Measurements from ENCODE around the gene PPM1H.
"Not testable (repeated sequence)": the region's sequence is repeated elsewhere in the genome, so short reads cannot be mapped to it uniquely, and the experiment has no call there.

The PPM1H gene

GRCh38 chr12:62732861-62733427 is 202.0 kb downstream of the PPM1H start:
- DNase-seq (ENCODE audit: low read depth), result no peak

- DNase-seq (ENCODE audit: low read depth), result no peak
These were observed 203.7 kb downstream of the PPM1H start for GRCh38 chr12:62731055-62731820.

- DNase-seq (ENCODE audit: low read depth), result no peak
These were observed 204.3 kb downstream of the PPM1H start for GRCh38 chr12:62730649-62731048.

- not testable (repeated sequence) for DNase-seq (ENCODE audit: low read depth)
These were observed 205.1 kb downstream of the PPM1H start for GRCh38 chr12:62729579-62730544.

- DNase-seq (ENCODE audit: low read depth), result no peak
These were observed 206.2 kb downstream of the PPM1H start for GRCh38 chr12:62728741-62729140.

GRCh38 chr12:62726471-62726980 is 208.4 kb downstream of the PPM1H start:
- no peak for DNase-seq (ENCODE audit: low read depth)

GRCh38 chr12:62725781-62726180 is 209.2 kb downstream of the PPM1H start:
- no peak for DNase-seq (ENCODE audit: low read depth)

GRCh38 chr12:62724947-62725451 is 210.0 kb downstream of the PPM1H start:
- DNase-seq (ENCODE audit: low read depth), result no peak

GRCh38 chr12:62724285-62724684 is 210.7 kb downstream of the PPM1H start:
- no peak for DNase-seq (ENCODE audit: low read depth)

- no peak for DNase-seq (ENCODE audit: low read depth)
These were observed 211.8 kb downstream of the PPM1H start for GRCh38 chr12:62722971-62723680.

- DNase-seq (ENCODE audit: low read depth), result no peak
These were observed 214.2 kb downstream of the PPM1H start for GRCh38 chr12:62720661-62721330.

- DNase-seq (ENCODE audit: low read depth), result no peak
These were observed 214.9 kb downstream of the PPM1H start for GRCh38 chr12:62720025-62720424.

- no peak for DNase-seq (ENCODE audit: low read depth)
These were observed 216.1 kb downstream of the PPM1H start for GRCh38 chr12:62718762-62719426.

- DNase-seq (ENCODE audit: low read depth), result no peak
These were observed 217.3 kb downstream of the PPM1H start for GRCh38 chr12:62717643-62718042.

GRCh38 chr12:62716866-62717525 is 218.0 kb downstream of the PPM1H start:
- DNase-seq (ENCODE audit: low read depth), result no peak

GRCh38 chr12:62716037-62716436 is 218.9 kb downstream of the PPM1H start:
- no peak for DNase-seq (ENCODE audit: low read depth)

- no peak for DNase-seq (ENCODE audit: low read depth)
These were observed 219.9 kb downstream of the PPM1H start for GRCh38 chr12:62714774-62715721.

GRCh38 chr12:62714181-62714773 is 220.7 kb downstream of the PPM1H start:
- DNase-seq (ENCODE audit: low read depth), result no peak

Measured in stimulated activated CD8-positive, alpha-beta memory T cell treated with anti-CD3 and anti-CD28 coated beads, Interleukin-12 subunit alpha, Interleukin-12 subunit beta, amount 100 ng/mL, for 4 hours (primary cell).